ENCODE results near the gene OPA1. TPM values are rescaled to one million over a fixed set of nuclear protein-coding genes. Genes with fewer than 3 reads are reported as not detected.

The OPA1 gene
- total and polyA plus RNA-seq, 2 of the 13 experiments (the other 11 are each of a cell fraction or from before 2014, with no cell fraction given) = 26.7 to 78.5 TPM

DNA sequence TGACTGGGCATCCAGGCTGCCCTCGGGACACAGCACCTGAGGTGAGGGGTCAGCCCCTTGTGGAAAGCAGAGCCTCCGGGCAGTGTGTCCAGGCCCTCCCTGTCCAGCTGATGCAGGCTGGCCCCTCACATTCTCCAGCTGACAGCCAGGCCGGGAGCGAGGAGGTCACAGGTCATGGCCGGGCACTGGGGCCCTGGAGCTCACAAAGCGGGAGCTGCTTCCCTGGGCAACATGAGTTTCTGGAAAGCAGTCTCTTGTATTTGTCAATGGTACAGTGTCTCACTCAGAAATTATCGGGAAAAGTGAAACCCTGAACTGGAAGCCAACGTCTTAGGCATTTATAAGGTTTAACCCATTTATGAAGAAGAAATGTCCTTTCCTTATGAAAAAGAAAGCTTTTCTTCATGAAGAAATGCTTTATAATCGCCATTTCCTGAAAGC lies 118.5 kb downstream of the OPA1 start (continued):
- TF ChIP-seq PHF20 (CRISPR knock-in tag; IDR thresholded peaks at IDR 0.05) (0 out of 2 replicates have a peak, but pooled peaks have one; percentile 31), CC2D1A (CRISPR knock-in tag; IDR thresholded peaks at IDR 0.05) (no peak), HMG20B (CRISPR knock-in tag; conservative IDR thresholded peaks at IDR 0.05) (peak; percentile 82; the same call in 1 of the 2 replicates), CREBL2 (CRISPR knock-in tag; IDR thresholded peaks at IDR 0.05; ENCODE audit: borderline replicate concordance) (no peak), PRPF4 (IDR thresholded peaks at IDR 0.05; ENCODE audit: low read depth, low read length, poor library complexity, severe bottlenecking) (no peak), ZNF333 (CRISPR knock-in tag; IDR thresholded peaks at IDR 0.05; ENCODE audit: borderline replicate concordance) (no peak), ATF3 (CRISPR knock-in tag; IDR thresholded peaks at IDR 0.05) (peak; percentile 44; the same call in 1 of the 2 replicates), RORA (CRISPR knock-in tag; IDR thresholded peaks at IDR 0.05) (no peak), MTERF4 (CRISPR knock-in tag; IDR thresholded peaks at IDR 0.05) (no peak), ZNF17 (CRISPR knock-in tag; IDR thresholded peaks at IDR 0.05) (no peak; the same call in none of the 2 replicates), JUNB (CRISPR knock-in tag; IDR thresholded peaks at IDR 0.05; ENCODE audit: borderline replicate concordance) (no peak), KDM5A (IDR thresholded peaks at IDR 0.05; ENCODE audit: borderline replicate concordance, low read length) (no peak), SMAD3 (CRISPR knock-in tag; IDR thresholded peaks at IDR 0.05) (peak; percentile 71; the same call in 1 of the 2 replicates), ZNF550 (CRISPR knock-in tag; IDR thresholded peaks at IDR 0.05; ENCODE audit: borderline replicate concordance) (no peak), RAD51 (IDR thresholded peaks at IDR 0.05; ENCODE audit: borderline replicate concordance) (no peak), HNRNPK (IDR thresholded peaks at IDR 0.05; ENCODE audit: low read depth, low read length, poor library complexity, severe bottlenecking) (peak; percentile 23), ZNF614 (CRISPR knock-in tag; IDR thresholded peaks at IDR 0.05; ENCODE audit: borderline replicate concordance) (no peak), ZNF280B (CRISPR knock-in tag; IDR thresholded peaks at IDR 0.05; ENCODE audit: borderline replicate concordance) (no peak), ZNF709 (CRISPR knock-in tag; IDR thresholded peaks at IDR 0.05) (no peak), ZNF160 (CRISPR knock-in tag; IDR thresholded peaks at IDR 0.05) (no peak), GABPA (IDR thresholded peaks at IDR 0.05; ENCODE audit: low read depth, low read length) (no peak), GABPA (CRISPR knock-in tag; IDR thresholded peaks at IDR 0.05; ENCODE audit: low read depth) (no peak), ZSCAN9 (CRISPR knock-in tag; IDR thresholded peaks at IDR 0.05; ENCODE audit: borderline replicate concordance) (peak; percentile 73; the same call in 1 of the 2 replicates), MAFG (CRISPR knock-in tag; IDR thresholded peaks at IDR 0.05) (no peak), ZNF652 (CRISPR knock-in tag; IDR thresholded peaks at IDR 0.05; ENCODE audit: borderline replicate concordance, low read depth) (peak; percentile 34; the same call in 1 of the 2 replicates), RBM22 (optimal IDR thresholded peaks at IDR 0.05; ENCODE audit: low read length) (peak; percentile 80)
- TF ChIP-seq, protein P1, sequence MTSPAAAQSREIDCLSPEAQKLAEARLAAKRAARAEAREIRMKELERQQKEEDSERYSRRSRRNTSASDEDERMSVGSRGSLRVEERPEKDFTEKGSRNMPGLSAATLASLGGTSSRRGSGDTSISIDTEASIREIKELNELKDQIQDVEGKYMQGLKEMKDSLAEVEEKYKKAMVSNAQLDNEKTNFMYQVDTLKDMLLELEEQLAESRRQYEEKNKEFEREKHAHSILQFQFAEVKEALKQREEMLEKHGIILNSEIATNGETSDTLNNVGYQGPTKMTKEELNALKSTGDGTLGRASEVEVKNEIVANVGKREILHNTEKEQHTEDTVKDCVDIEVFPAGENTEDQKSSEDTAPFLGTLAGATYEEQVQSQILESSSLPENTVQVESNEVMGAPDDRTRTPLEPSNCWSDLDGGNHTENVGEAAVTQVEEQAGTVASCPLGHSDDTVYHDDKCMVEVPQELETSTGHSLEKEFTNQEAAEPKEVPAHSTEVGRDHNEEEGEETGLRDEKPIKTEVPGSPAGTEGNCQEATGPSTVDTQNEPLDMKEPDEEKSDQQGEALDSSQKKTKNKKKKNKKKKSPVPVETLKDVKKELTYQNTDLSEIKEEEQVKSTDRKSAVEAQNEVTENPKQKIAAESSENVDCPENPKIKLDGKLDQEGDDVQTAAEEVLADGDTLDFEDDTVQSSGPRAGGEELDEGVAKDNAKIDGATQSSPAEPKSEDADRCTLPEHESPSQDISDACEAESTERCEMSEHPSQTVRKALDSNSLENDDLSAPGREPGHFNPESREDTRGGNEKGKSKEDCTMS (CRISPR knock-in tag; conservative IDR thresholded peaks at IDR 0.05) = no peak
